PC-3 (cell line): ENCODE data around the gene CELF1. TPM values are rescaled to one million over a fixed set of nuclear protein-coding genes. Genes with fewer than 3 reads are reported as not detected.

ENCODE experiments used
- ATAC-seq: fragments of 200-7000 bp; cut with Tn5 transposase; 2 replicates; pipeline ENCODE4 v1.9.1; 2020; ENCODE audit warnings: mild to moderate bottlenecking, moderate library complexity
- BruUV-seq: library from RNA; stranded (reverse); fragments of 400-500 nt; replicated peaks from 2 replicates; lab custom pipeline; 2021; lab: Mats Ljungman, UMichigan
- CTCF ChIA-PET: fragments of 300-600 bp; sonication (Branson Sonifier 250); formaldehyde crosslinking; loops from one replicate; lab custom pipeline; 2022; ENCODE audit warnings: antibody characterized with exemption; lab: Charles Lee
- POLR2A ChIA-PET: fragments of 300-600 bp; sonication (Branson Sonifier 250); formaldehyde crosslinking; loops from one replicate; lab custom pipeline; 2022; ENCODE audit warnings: antibody characterized with exemption; ENCODE audit not compliant: unreplicated experiment; lab: Charles Lee
- DNase-seq: peaks from one replicate; pipeline ENCODE4 v3.0.0-alpha.2; 2015
- H2AFZ ChIP-seq: fragments of 300-600 bp; sonication (generic); 2 replicates; pipeline ENCODE4 v1.6.0; 2016; ENCODE audit warnings: antibody characterized with exemption, low read length
- H3F3A ChIP-seq: fragments of 300-600 bp; sonication (generic); one replicate; pipeline ENCODE4 v1.6.0; 2017; ENCODE audit warnings: antibody characterized with exemption, low read length, control low read depth, mild to moderate bottlenecking; ENCODE audit not compliant: unreplicated experiment
- H3K27ac ChIP-seq: fragments of 300-600 bp; sonication (generic); 2 replicates; pipeline ENCODE4 v1.5.1; 2016; ENCODE audit warnings: mild to moderate bottlenecking, low read length
- H3K27me3 ChIP-seq: fragments of 300-600 bp; sonication (generic); 2 replicates; pipeline ENCODE4 v1.6.1; 2016; ENCODE audit warnings: low read length, mixed read lengths
- H3K36me3 ChIP-seq: fragments of 300-600 bp; sonication (generic); 2 replicates; pipeline ENCODE4 v1.6.1; 2016; ENCODE audit warnings: low read depth, mixed run types, low read length, mixed read lengths
- H3K4me1 ChIP-seq: fragments of 300-600 bp; sonication (generic); 2 replicates; pipeline ENCODE4 v1.5.1; 2016; ENCODE audit warnings: low read length; ENCODE audit not compliant: insufficient read depth
- H3K4me2 ChIP-seq: fragments of 300-600 bp; sonication (generic); 2 replicates; pipeline ENCODE4 v1.6.0; 2016; ENCODE audit warnings: low read length
- H3K4me3 ChIP-seq: fragments of 300-600 bp; sonication (generic); 2 replicates; pipeline ENCODE4 v1.5.1; 2016; ENCODE audit warnings: mild to moderate bottlenecking, low read length, mixed read lengths
- H3K79me2 ChIP-seq: fragments of 300-600 bp; sonication (generic); 2 replicates; pipeline ENCODE4 v1.6.1; 2017; ENCODE audit warnings: low read length, mixed read lengths
- H3K9ac ChIP-seq: fragments of 300-600 bp; sonication (generic); 2 replicates; pipeline ENCODE4 v1.6.0; 2016; ENCODE audit warnings: mild to moderate bottlenecking, low read length
- H3K9me2 ChIP-seq: fragments of 300-600 bp; sonication (generic); replicated peaks from 2 replicates; pipeline ENCODE4 v1.6.1; 2016; ENCODE audit warnings: mixed run types, low read length, mixed read lengths
- H3K9me3 ChIP-seq: fragments of 300-600 bp; sonication (generic); 2 replicates; pipeline ENCODE4 v1.6.1; 2016; ENCODE audit warnings: low read length, mixed read lengths
- H4K20me1 ChIP-seq: fragments of 300-600 bp; sonication (generic); 2 replicates; pipeline ENCODE4 v1.6.1; 2016; ENCODE audit warnings: low read length, mixed read lengths
- EZH2 ChIP-seq: fragments of 300-600 bp; sonication (generic); IDR thresholded peaks from one replicate; pipeline ENCODE4 v1.6.1; 2017; ENCODE audit warnings: antibody characterized with exemption, mild to moderate bottlenecking, low read length; ENCODE audit not compliant: unreplicated experiment
- EZH2phosphoT487 ChIP-seq: fragments of 300-600 bp; sonication (generic); IDR thresholded peaks from 2 replicates; pipeline ENCODE4 v1.6.1; 2018; ENCODE audit warnings: mild to moderate bottlenecking, antibody characterized with exemption, low read length, borderline replicate concordance
- intact Hi-C: fragments of 100-400 bp; cut with micrococcal nuclease; formaldehyde crosslinking; loops from 2 replicates; pipeline ENCODE4 v1.9.0; 2023
- total RNA-seq: library from RNA; depleted of rRNA; stranded (reverse); fragments of >200 nt; gene quantifications from 2 replicates; pipeline ENCODE4 v1.2.3, GENCODE V29; 2014
- TF ChIP-seq, protein P1 (sequence below): fragments of 300-600 bp; sonication (generic); conservative IDR thresholded peaks from 2 replicates; pipeline ENCODE4 v1.5.1; 2017; ENCODE audit warnings: antibody characterized with exemption, low read depth, mild to moderate bottlenecking, low read length

Gene CELF1
- total RNA-seq, 1 experiment from 2014 or later: 80.1 TPM

DNA sequence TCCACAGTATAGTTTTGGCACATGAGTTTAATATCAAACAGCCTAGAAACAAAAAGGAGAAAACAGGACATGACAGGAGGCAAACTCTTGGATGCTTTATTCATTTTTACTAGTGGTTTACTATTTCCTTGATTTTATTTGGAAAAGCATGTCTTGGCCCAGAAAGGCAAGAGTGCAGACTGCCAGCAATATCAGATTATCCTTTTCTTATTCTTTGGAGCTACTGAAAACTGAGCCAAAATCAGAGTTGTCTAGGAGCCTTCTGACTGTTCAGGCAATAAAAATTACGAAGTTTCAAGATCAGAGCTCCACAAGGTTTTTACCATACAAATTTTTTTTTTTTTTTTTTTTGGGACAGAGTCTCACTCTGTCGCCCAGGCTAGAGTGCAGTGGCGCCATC, 16.0 kb downstream of the CELF1 start:
- H4K20me1 ChIP-seq: peaks cover 40% of the 10 kb centered on the region
- H3K36me3 ChIP-seq: no peaks in the 10 kb centered on the region; the same call in 1 of the 2 replicates
- TF ChIP-seq EZH2 (no peak), EZH2phosphoT487 (no peak)
- TF ChIP-seq, protein P1, sequence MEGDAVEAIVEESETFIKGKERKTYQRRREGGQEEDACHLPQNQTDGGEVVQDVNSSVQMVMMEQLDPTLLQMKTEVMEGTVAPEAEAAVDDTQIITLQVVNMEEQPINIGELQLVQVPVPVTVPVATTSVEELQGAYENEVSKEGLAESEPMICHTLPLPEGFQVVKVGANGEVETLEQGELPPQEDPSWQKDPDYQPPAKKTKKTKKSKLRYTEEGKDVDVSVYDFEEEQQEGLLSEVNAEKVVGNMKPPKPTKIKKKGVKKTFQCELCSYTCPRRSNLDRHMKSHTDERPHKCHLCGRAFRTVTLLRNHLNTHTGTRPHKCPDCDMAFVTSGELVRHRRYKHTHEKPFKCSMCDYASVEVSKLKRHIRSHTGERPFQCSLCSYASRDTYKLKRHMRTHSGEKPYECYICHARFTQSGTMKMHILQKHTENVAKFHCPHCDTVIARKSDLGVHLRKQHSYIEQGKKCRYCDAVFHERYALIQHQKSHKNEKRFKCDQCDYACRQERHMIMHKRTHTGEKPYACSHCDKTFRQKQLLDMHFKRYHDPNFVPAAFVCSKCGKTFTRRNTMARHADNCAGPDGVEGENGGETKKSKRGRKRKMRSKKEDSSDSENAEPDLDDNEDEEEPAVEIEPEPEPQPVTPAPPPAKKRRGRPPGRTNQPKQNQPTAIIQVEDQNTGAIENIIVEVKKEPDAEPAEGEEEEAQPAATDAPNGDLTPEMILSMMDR: no peak
- H3K9me2 ChIP-seq: no peaks in the 10 kb centered on the region
- no peak for ATAC-seq
- POLR2A ChIA-PET: interaction anchor here (0.6 to 1.1 kb wide), 2 partner anchors 12 to 1531 kb away, joined by 5 to 7 read pairs; no protein-coding TSS in a partner anchor
- no TSS peak for BruUV-seq
- CTCF ChIA-PET: no interaction called here
- no peak overlapping the region for H3K27ac ChIP-seq
- DNase-seq: no peak
- intact Hi-C loops: no loop called here
- H3K9ac ChIP-seq: no peak overlapping the region
- no peaks in the 10 kb centered on the region for H3K27me3 ChIP-seq
- H3K79me2 ChIP-seq: peaks cover 93% of the 10 kb centered on the region
- H3K4me3 ChIP-seq: no peak overlapping the region
- peaks cover 44% of the 10 kb centered on the region for H3K4me1 ChIP-seq
- H3F3A ChIP-seq: no peaks in the 10 kb centered on the region
- no peaks in the 10 kb centered on the region for H3K9me3 ChIP-seq
- H3K4me2 ChIP-seq: no peak overlapping the region
- H2AFZ ChIP-seq: no peak overlapping the region

DNA sequence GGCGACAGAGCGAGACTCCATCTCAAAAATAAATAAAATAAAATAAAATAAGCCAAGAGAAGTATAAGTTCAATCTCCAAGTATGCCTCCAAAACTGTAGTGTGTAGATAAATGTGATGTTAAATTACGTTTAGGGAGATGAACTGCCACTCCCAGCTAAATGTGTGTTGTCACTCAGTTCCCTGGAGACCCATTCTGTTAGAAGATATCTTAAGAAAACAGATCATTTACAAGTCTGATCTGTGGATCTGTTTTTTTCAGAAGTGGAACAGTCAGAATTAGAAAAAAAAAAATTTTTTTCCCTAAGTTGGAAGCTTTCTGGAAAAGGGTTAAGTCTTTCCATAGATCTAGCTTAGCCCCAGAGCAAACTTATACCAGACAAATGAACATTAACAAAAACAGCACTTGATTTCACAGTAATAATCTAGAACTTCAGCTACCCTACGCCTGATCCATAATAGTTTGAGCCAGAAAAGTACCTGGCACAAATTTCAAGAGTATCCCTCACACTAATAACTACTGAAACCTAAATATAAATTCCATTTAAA, 18.2 kb downstream of the CELF1 start:
- BruUV-seq: no TSS peak
- no peaks in the 10 kb centered on the region for H3K27me3 ChIP-seq
- no peaks in the 10 kb centered on the region for H3F3A ChIP-seq
- ChIA-PET POLR2A (interaction anchor here (0.6 kb wide), 1 partner anchor 11 kb away, joined by 6 read pairs; no protein-coding TSS in a partner anchor), CTCF (no interaction called here)
- no peak overlapping the region for H3K27ac ChIP-seq
- H3K9ac ChIP-seq: no peak overlapping the region
- no peak for TF ChIP-seq EZH2phosphoT487
- no peak for TF ChIP-seq EZH2
- TF ChIP-seq, protein P1: no peak
- ATAC-seq: no peak
- peaks cover 100% of the 10 kb centered on the region for H3K79me2 ChIP-seq
- peaks cover 44% of the 10 kb centered on the region for H4K20me1 ChIP-seq
- H2AFZ ChIP-seq: no peak overlapping the region
- no peaks in the 10 kb centered on the region for H3K9me3 ChIP-seq
- no peaks in the 10 kb centered on the region; the same call in 1 of the 2 replicates for H3K36me3 ChIP-seq
- no peak overlapping the region for H3K4me3 ChIP-seq
- H3K4me2 ChIP-seq: no peak overlapping the region
- H3K9me2 ChIP-seq: no peaks in the 10 kb centered on the region
- intact Hi-C loops: no loop called here
- DNase-seq: no peak
- peaks cover 27% of the 10 kb centered on the region for H3K4me1 ChIP-seq

DNA sequence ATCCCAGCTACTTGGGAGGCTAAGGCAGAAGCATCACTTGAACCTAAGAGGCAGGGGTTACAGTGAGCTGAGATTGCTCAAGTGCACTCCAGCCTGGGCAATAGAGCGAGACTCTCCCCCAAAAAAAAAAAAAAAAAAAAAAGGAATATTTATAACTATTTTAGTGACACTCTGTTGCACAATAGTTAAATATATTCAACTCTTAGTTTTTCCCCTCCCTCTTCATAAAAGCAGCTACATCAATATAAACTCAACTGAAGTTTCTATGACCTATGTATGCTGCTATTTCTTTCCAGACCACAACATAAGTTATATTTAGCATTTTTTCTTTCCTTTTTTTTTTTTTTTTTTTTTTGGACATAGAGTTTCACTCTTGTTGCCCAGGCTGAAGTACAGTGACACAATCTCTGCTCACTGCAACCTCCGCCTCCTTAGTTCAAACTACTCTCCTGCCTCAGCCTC, 19.2 kb downstream of the CELF1 start:
- H4K20me1 ChIP-seq: peaks cover 38% of the 10 kb centered on the region
- BruUV-seq: no TSS peak
- no peak overlapping the region for H3K4me2 ChIP-seq
- no peaks in the 10 kb centered on the region; the same call in 1 of the 2 replicates for H3K36me3 ChIP-seq
- no peak overlapping the region for H2AFZ ChIP-seq
- H3K79me2 ChIP-seq: peaks cover 100% of the 10 kb centered on the region
- ChIA-PET CTCF (no interaction called here), POLR2A (no interaction called here)
- no peak overlapping the region for H3K27ac ChIP-seq
- H3F3A ChIP-seq: no peaks in the 10 kb centered on the region
- no peaks in the 10 kb centered on the region for H3K27me3 ChIP-seq
- no peaks in the 10 kb centered on the region for H3K9me3 ChIP-seq
- DNase-seq (no peak), ATAC-seq (no peak)
- intact Hi-C loops: no loop called here
- H3K9ac ChIP-seq: no peak overlapping the region
- no peak overlapping the region for H3K4me3 ChIP-seq
- no peak for TF ChIP-seq EZH2
- TF ChIP-seq, protein P1: no peak
- TF ChIP-seq EZH2phosphoT487: no peak
- peaks cover 16% of the 10 kb centered on the region for H3K4me1 ChIP-seq
- H3K9me2 ChIP-seq: no peaks in the 10 kb centered on the region
